K562 (cell line): ENCODE results near the gene DGLUCY. TPM values are rescaled to one million over a fixed set of nuclear protein-coding genes. Genes with fewer than 3 reads are reported as not detected.

ENCODE experiments used
- DMBX1 ChIP-seq: fragments of 250-450 bp; sonication (Bioruptor Pico); IDR thresholded peaks from 2 replicates; pipeline ENCODE4 v1.8.0; 2022; ENCODE audit warnings: inconsistent platforms, mild to moderate bottlenecking, moderate library complexity, borderline replicate concordance
- ELF4 ChIP-seq: fragments of 450-650 bp; formaldehyde crosslinking; IDR thresholded peaks from 2 replicates; pipeline ENCODE4 v1.4.0; 2022; ENCODE audit warnings: missing genetic modification characterization
- EZH2 ChIP-seq: IDR thresholded peaks from 2 replicates; pipeline ENCODE4 v1.6.1; 2012; ENCODE audit warnings: low read depth, mild to moderate bottlenecking, inconsistent platforms, low read length, borderline replicate concordance
- KDM1A ChIP-seq, 2 experiments: fragments of 450-650 bp; IDR thresholded peaks; 2 replicates each; pipeline ENCODE4 v1.6.1; 2016; ENCODE audit warnings: mild to moderate bottlenecking in 2 of 2
- KLF13 ChIP-seq: fragments of 450-650 bp; IDR thresholded peaks from 2 replicates; pipeline ENCODE4 v1.6.1; 2016; ENCODE audit warnings: missing genetic modification characterization, low read depth, mild to moderate bottlenecking, missing compliant biosample characterization, moderate library complexity, borderline replicate concordance
- NR2C1 ChIP-seq, 2 experiments: fragments of 450-650 bp; IDR thresholded peaks; 2 replicates each; pipeline ENCODE4 v1.6.1; 2017; ENCODE audit warnings: mild to moderate bottlenecking in 2 of 2, antibody characterized with exemption in 1 of 2, inconsistent platforms in 1 of 2, missing compliant biosample characterization in 1 of 2, missing genetic modification characterization in 1 of 2
- OTX1 ChIP-seq: fragments of 450-650 bp; formaldehyde crosslinking; IDR thresholded peaks from 2 replicates; pipeline ENCODE4 v1.4.0; 2022; ENCODE audit warnings: mild to moderate bottlenecking
- SETDB1 ChIP-seq: IDR thresholded peaks from one replicate; pipeline ENCODE4 v1.6.1; 2012; ENCODE audit warnings: low read length, control low read depth, inconsistent platforms
- TFAM ChIP-seq: fragments of 250-450 bp; sonication (Bioruptor Pico); conservative IDR thresholded peaks from 2 replicates; pipeline ENCODE4 v1.5.0; 2021; ENCODE audit warnings: mild to moderate bottlenecking, moderate library complexity
- ZBTB17 ChIP-seq: fragments of 450-650 bp; formaldehyde crosslinking; IDR thresholded peaks from 2 replicates; pipeline ENCODE4 v1.4.0; 2020; ENCODE audit warnings: mild to moderate bottlenecking
- ZNF224 ChIP-seq: sonication (generic); formaldehyde crosslinking; IDR thresholded peaks from 2 replicates; pipeline ENCODE4 v1.8.0; 2022; ENCODE audit warnings: mild to moderate bottlenecking, missing genetic modification reagents
- ZNF24 ChIP-seq: fragments of 450-650 bp; IDR thresholded peaks from 2 replicates; pipeline ENCODE4 v1.6.1; 2016
- ZNF444 ChIP-seq: fragments of 250-450 bp; sonication (Bioruptor Pico); IDR thresholded peaks from 2 replicates; pipeline ENCODE4 v1.4.0; 2020; ENCODE audit warnings: mild to moderate bottlenecking, moderate library complexity
- ZNF57 ChIP-seq: fragments of 450-650 bp; formaldehyde crosslinking; IDR thresholded peaks from 2 replicates; pipeline ENCODE4 v1.4.0; 2020; ENCODE audit warnings: mild to moderate bottlenecking, moderate library complexity
- polyA plus RNA-seq, 8 experiments: library from polyadenylated mRNA; depleted of rRNA in 4 of 8; stranded (reverse) in 5 of 8; unstranded in 3 of 8; fragments of >200 nt; fragmentation: Nextera tagmentation in 2 of 8; fragmentation: Illumina TruSeq in 1 of 8; extraction: Ambion mirVana in 2 of 8; extraction: Trizol in 1 of 8; gene quantifications; 2 replicates each; pipeline versions ENCODE4 v1.2.1 to v1.2.3, GENCODE V29; 2011 to 2014; ENCODE audit warnings: inconsistent platforms in 1 of 8, missing spikeins in 1 of 8
- total RNA-seq, 7 experiments: library from RNA; depleted of rRNA in 6 of 7; stranded (reverse); fragments of >200 nt in 6 of 7; fragmentation: Illumina TruSeq in 2 of 7; extraction: Trizol in 2 of 7; gene quantifications; 2 replicates each; pipeline versions ENCODE4 v1.2.1 to v1.2.3, GENCODE V29; 2011 to 2021; ENCODE audit warnings: low replicate concordance in 1 of 7
- TF ChIP-seq, protein P1 (sequence below): fragments of 450-650 bp; IDR thresholded peaks from 2 replicates; pipeline ENCODE4 v1.6.1; 2018; ENCODE audit not compliant: partially characterized antibody
- TF ChIP-seq, protein P2 (sequence below): fragments of 200-400 bp; formaldehyde crosslinking; IDR thresholded peaks from 2 replicates; pipeline ENCODE4 v1.6.1; 2017; ENCODE audit warnings: mild to moderate bottlenecking, low read depth, low read length, moderate library complexity
- TF ChIP-seq, protein P3 (sequence below): fragments of 250-450 bp; sonication (Bioruptor Pico); IDR thresholded peaks from 2 replicates; pipeline ENCODE4 v1.4.0; 2020
- TF ChIP-seq, protein P4 (sequence below): sonication (generic); formaldehyde crosslinking; IDR thresholded peaks from 2 replicates; pipeline ENCODE4 v1.8.1; 2023; ENCODE audit warnings: mild to moderate bottlenecking, missing genetic modification reagents
- TF ChIP-seq, protein P5 (sequence below): IDR thresholded peaks from 3 replicates; pipeline ENCODE4 v1.6.1; 2011; ENCODE audit warnings: borderline replicate concordance, mild to moderate bottlenecking; ENCODE audit not compliant: insufficient read length, insufficient read depth

DGLUCY gene
- total and polyA plus RNA-seq, 9 of the 15 experiments (the other 6 are each of a cell fraction or from before 2014, with no cell fraction given): 9.9 to 28.4 (median 21.0) TPM

DNA sequence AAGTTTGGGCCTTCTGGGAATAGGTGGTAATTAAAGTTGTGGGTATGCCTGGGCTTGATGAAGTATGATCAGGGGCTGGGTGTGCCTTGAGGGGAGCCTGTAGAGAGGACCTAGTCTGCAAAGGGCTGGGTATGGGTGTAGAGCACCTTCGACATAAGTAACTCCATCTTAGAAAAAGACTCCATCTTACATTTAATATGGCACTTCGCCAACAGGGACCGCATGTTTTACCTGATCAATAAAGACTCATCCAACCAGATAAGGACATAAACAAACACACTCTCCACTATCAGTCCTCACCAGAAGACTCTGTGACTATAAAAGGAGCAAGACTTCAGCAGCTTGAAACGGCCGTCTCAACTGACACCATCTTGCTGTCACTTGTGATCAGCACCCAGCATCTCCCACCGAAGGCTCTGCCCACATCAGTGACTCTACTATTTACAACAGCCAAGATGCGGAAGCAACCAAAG, 154.1 kb downstream of the DGLUCY start (continued):
- TF ChIP-seq, protein P1, sequence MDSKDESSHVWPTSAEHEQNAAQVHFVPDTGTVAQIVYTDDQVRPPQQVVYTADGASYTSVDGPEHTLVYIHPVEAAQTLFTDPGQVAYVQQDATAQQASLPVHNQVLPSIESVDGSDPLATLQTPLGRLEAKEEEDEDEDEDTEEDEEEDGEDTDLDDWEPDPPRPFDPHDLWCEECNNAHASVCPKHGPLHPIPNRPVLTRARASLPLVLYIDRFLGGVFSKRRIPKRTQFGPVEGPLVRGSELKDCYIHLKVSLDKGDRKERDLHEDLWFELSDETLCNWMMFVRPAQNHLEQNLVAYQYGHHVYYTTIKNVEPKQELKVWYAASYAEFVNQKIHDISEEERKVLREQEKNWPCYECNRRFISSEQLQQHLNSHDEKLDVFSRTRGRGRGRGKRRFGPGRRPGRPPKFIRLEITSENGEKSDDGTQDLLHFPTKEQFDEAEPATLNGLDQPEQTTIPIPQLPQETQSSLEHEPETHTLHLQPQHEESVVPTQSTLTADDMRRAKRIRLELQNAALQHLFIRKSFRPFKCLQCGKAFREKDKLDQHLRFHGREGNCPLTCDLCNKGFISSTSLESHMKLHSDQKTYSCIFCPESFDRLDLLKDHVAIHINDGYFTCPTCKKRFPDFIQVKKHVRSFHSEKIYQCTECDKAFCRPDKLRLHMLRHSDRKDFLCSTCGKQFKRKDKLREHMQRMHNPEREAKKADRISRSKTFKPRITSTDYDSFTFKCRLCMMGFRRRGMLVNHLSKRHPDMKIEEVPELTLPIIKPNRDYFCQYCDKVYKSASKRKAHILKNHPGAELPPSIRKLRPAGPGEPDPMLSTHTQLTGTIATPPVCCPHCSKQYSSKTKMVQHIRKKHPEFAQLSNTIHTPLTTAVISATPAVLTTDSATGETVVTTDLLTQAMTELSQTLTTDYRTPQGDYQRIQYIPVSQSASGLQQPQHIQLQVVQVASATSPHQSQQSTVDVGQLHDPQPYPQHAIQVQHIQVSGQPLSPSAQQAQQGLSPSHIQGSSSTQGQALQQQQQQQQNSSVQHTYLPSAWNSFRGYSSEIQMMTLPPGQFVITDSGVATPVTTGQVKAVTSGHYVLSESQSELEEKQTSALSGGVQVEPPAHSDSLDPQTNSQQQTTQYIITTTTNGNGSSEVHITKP: no peak
- TF ChIP-seq, protein P2, sequence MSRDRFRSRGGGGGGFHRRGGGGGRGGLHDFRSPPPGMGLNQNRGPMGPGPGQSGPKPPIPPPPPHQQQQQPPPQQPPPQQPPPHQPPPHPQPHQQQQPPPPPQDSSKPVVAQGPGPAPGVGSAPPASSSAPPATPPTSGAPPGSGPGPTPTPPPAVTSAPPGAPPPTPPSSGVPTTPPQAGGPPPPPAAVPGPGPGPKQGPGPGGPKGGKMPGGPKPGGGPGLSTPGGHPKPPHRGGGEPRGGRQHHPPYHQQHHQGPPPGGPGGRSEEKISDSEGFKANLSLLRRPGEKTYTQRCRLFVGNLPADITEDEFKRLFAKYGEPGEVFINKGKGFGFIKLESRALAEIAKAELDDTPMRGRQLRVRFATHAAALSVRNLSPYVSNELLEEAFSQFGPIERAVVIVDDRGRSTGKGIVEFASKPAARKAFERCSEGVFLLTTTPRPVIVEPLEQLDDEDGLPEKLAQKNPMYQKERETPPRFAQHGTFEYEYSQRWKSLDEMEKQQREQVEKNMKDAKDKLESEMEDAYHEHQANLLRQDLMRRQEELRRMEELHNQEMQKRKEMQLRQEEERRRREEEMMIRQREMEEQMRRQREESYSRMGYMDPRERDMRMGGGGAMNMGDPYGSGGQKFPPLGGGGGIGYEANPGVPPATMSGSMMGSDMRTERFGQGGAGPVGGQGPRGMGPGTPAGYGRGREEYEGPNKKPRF: no peak
- TF ChIP-seq, protein P3, sequence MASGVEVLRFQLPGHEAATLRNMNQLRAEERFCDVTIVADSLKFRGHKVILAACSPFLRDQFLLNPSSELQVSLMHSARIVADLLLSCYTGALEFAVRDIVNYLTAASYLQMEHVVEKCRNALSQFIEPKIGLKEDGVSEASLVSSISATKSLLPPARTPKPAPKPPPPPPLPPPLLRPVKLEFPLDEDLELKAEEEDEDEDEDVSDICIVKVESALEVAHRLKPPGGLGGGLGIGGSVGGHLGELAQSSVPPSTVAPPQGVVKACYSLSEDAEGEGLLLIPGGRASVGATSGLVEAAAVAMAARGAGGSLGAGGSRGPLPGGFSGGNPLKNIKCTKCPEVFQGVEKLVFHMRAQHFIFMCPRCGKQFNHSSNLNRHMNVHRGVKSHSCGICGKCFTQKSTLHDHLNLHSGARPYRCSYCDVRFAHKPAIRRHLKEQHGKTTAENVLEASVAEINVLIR (CRISPR knock-in tag): peak; percentile 89
- TF ChIP-seq ZNF24 (no peak), KLF13 (tag) (peak; percentile 80), ZNF444 (CRISPR knock-in tag) (peak; percentile 90), TFAM (CRISPR knock-in tag) (no peak), ZNF224 (no peak), SETDB1 (no peak), OTX1 (CRISPR knock-in tag) (peak; percentile 92), KDM1A (IDR thresholded peaks at IDR 0.05) (peak; percentile 46 to 54), ZNF57 (peak; percentile 84; the same call in 1 of the 2 replicates), ELF4 (CRISPR knock-in tag) (peak; percentile 99), NR2C1 (IDR thresholded peaks at IDR 0.05) (no peak), NR2C1 (tag; IDR thresholded peaks at IDR 0.05) (peak; percentile 95), ZBTB17 (CRISPR knock-in tag) (peak; percentile 96), EZH2 (no peak), DMBX1 (CRISPR knock-in tag) (peak; percentile 99)
- TF ChIP-seq, protein P4, sequence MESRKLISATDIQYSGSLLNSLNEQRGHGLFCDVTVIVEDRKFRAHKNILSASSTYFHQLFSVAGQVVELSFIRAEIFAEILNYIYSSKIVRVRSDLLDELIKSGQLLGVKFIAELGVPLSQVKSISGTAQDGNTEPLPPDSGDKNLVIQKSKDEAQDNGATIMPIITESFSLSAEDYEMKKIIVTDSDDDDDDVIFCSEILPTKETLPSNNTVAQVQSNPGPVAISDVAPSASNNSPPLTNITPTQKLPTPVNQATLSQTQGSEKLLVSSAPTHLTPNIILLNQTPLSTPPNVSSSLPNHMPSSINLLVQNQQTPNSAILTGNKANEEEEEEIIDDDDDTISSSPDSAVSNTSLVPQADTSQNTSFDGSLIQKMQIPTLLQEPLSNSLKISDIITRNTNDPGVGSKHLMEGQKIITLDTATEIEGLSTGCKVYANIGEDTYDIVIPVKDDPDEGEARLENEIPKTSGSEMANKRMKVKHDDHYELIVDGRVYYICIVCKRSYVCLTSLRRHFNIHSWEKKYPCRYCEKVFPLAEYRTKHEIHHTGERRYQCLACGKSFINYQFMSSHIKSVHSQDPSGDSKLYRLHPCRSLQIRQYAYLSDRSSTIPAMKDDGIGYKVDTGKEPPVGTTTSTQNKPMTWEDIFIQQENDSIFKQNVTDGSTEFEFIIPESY (CRISPR knock-in tag): no peak
- TF ChIP-seq, protein P5, sequence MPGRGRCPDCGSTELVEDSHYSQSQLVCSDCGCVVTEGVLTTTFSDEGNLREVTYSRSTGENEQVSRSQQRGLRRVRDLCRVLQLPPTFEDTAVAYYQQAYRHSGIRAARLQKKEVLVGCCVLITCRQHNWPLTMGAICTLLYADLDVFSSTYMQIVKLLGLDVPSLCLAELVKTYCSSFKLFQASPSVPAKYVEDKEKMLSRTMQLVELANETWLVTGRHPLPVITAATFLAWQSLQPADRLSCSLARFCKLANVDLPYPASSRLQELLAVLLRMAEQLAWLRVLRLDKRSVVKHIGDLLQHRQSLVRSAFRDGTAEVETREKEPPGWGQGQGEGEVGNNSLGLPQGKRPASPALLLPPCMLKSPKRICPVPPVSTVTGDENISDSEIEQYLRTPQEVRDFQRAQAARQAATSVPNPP: no peak
